T-helper 1 cell treated with Interleukin-12 subunit alpha and Interleukin-12 subunit beta and Interleukin-4 antibody, amounts not matched to agents 30 μg/mL and 1 μg/mL, for 36 hours (primary cell): ENCODE measurements around the gene MFSD2A.
"Not testable (repeated sequence)": the region's sequence is repeated elsewhere in the genome, so short reads cannot be mapped to it uniquely, and the experiment has no call there.

Experiments
- H3K27ac Mint-ChIP-seq: one replicate; pipeline ENCODE4 v1.8.0; 2021; ENCODE audit warnings: mild to moderate bottlenecking, mixed read lengths
- H3K27me3 Mint-ChIP-seq: one replicate; pipeline ENCODE4 v1.8.0; 2021; ENCODE audit warnings: low read depth, mixed read lengths
- H3K36me3 Mint-ChIP-seq: one replicate; pipeline ENCODE4 v1.8.0; 2021; ENCODE audit warnings: low read depth, mixed read lengths
- H3K4me1 Mint-ChIP-seq: one replicate; pipeline ENCODE4 v1.8.0; 2021; ENCODE audit warnings: low read depth, mixed read lengths
- H3K4me3 Mint-ChIP-seq: one replicate; pipeline ENCODE4 v1.8.0; 2021; ENCODE audit warnings: mild to moderate bottlenecking, moderate library complexity, mixed read lengths
- H3K9me3 Mint-ChIP-seq: one replicate; pipeline ENCODE4 v1.8.0; 2021; ENCODE audit warnings: mixed read lengths

MFSD2A gene

DNA sequence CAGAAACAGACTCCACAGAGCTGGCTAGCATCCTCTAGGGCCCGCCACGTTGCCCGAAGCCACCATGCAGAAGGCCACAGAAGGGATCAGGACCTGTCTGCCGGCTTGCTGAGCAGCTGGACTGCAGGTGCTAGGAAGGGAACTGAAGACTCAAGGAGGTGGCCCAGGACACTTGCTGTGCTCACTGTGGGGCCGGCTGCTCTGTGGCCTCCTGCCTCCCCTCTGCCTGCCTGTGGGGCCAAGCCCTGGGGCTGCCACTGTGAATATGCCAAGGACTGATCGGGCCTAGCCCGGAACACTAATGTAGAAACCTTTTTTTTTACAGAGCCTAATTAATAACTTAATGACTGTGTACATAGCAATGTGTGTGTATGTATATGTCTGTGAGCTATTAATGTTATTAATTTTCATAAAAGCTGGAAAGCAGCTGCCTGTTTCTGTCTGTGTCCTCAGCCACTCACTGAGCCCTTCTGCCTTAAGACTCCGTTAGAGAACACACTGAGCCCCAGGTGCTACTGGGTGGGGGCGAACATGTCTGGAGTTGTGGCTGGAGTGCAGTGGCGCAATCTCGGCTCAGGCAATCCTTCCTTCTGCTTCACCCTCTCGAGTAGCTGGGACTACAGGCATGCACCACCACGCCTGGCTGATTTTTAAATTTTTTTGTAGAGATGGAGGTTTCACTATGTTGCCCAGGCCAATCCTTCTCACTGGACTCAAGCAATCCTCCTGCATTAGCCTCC is 14.8 kb downstream of the MFSD2A start:
- Mint-ChIP-seq H3K4me1 (peaks cover 5% of the 10 kb centered on the region), H3K27me3 (peaks cover 3% of the 10 kb centered on the region), H3K4me3 (no peak overlapping the region), H3K36me3 (peaks cover 2% of the 10 kb centered on the region), H3K27ac (no peak overlapping the region), H3K9me3 (no peaks in the 10 kb centered on the region)

DNA sequence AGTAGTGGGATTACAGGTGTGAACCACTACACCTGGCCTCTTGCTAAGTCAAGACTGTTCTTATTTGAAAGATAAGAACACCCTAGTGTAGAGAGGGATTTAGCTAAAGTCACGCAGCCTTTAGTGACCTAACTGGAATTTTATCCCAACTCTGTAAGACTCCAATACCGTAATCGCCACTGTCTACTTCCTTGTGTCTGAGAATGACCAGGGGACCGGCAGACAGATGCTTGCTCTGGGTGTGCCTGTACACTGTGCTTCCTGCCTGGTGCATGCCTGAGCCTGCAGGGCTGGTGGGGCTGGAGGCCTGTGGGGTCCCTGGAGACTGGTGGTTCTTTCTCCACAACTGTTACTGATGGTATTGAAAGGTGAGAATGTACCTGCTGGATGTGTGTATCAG is 15.3 kb downstream of the MFSD2A start:
- Mint-ChIP-seq H3K4me3 (no peak overlapping the region), H3K27me3 (peaks cover 3% of the 10 kb centered on the region), H3K36me3 (peaks cover 2% of the 10 kb centered on the region), H3K27ac (no peak overlapping the region), H3K4me1 (peaks cover 5% of the 10 kb centered on the region), H3K9me3 (no peaks in the 10 kb centered on the region)

DNA sequence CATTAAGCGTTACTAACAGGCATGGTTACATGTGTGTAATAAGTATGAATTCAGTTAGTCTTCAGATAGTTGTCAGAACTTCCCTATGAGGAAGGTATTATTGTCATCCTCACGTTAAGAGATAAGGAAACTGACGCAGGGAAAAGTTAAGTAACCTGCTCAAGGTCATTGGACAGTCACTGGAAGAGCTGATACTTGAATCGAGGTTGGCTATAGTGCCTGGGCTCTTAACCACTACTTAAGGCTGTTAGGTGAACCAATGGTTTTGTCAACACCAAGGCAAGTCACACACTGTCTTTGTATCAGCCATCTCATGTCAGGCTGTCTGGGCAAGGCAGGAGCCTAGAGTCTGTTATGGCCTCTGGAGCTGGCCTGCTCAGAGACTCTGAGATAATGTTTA is 16.2 kb downstream of the MFSD2A start:
- peaks cover 3% of the 10 kb centered on the region for H3K27me3 Mint-ChIP-seq
- no peaks in the 10 kb centered on the region for H3K36me3 Mint-ChIP-seq
- H3K4me1 Mint-ChIP-seq = peaks cover 5% of the 10 kb centered on the region
- H3K27ac Mint-ChIP-seq = no peak overlapping the region
- no peaks in the 10 kb centered on the region for H3K9me3 Mint-ChIP-seq
- H3K4me3 Mint-ChIP-seq = no peak overlapping the region

DNA sequence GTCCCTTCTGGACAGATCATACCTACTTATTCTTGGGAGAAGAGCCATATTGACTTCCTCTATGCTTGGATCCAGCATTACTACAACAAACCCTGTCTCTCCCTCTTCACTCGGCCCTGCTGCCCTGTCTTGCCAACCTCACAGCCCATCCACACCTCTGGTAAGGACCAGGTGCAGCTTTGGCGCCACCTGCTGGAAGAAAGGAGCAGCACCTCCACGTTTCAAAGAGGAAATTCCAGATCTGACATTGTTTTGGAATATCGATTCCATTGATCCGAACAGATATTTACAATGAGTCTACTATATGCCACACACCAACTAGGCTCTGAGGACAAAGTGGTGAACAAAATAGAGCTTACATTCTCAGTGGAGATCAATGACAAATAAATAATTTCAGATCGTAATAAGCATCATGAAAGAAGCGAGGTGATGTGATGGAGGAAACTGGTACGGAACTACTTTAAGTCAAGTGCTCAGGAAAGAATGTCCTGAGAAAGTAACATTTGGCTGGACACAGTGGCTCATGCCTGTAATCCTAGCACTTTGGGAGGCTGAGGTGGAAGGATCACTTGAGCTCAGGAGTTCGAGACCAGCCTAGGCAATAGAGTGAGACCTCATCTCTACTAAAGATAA is 18.7 kb downstream of the MFSD2A start:
- Mint-ChIP-seq H3K27me3 (peaks cover 3% of the 10 kb centered on the region), H3K4me3 (no peak overlapping the region)

DNA sequence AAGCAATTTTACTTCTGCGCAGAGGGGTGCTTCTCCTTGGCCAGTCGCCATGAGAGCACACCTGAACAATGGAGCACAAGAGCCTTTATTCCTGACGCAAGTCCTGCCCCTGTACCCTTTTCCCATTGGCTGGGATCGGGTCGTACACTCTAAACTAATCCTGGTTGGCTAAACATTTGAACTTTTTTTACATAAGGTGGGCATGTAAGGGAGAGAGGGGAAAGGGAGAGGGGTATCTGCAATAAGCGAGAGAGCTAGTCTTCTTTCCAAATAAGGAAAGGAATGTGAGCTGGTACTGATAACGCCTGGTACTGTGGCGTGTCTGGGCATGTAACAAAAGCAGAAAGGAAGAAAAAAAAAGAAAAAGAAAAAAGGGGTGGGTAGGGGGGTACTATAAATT is 21.8 kb downstream of the MFSD2A start:
- H3K4me1 Mint-ChIP-seq = peaks cover 5% of the 10 kb centered on the region
- peaks cover 3% of the 10 kb centered on the region for H3K27me3 Mint-ChIP-seq
- H3K36me3 Mint-ChIP-seq = no peaks in the 10 kb centered on the region
- no peak overlapping the region for H3K27ac Mint-ChIP-seq
- H3K4me3 Mint-ChIP-seq = no peak overlapping the region
- no peaks in the 10 kb centered on the region for H3K9me3 Mint-ChIP-seq

More for the DNA sequence above, 18.7 kb downstream of the MFSD2A start:
- H3K36me3 Mint-ChIP-seq = no peaks in the 10 kb centered on the region
- H3K27ac Mint-ChIP-seq = no peak overlapping the region
- peaks cover 5% of the 10 kb centered on the region for H3K4me1 Mint-ChIP-seq
- no peaks in the 10 kb centered on the region for H3K9me3 Mint-ChIP-seq

DNA sequence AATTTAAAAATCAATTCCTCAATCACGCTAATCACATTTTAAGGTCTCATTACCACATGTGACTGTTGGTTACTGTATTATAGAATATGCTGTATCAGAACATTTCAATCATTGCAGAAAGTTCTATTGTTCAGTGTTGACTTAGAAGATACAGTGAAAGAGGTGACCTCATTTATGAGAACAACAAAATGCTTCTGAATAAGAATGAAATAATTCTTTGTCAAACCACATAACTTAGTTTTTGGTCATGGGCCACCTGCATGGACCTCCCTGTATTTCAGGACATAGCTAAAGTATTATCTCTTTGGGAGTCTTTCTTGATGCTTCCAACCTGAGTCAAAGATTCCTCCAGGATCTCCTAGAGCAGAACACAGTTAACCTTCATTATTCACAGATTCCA is 22.3 kb downstream of the MFSD2A start:
- Mint-ChIP-seq H3K27me3 (peaks cover 3% of the 10 kb centered on the region), H3K4me1 (peaks cover 5% of the 10 kb centered on the region), H3K9me3 (no peaks in the 10 kb centered on the region), H3K27ac (no peak overlapping the region), H3K36me3 (no peaks in the 10 kb centered on the region), H3K4me3 (no peak overlapping the region)

DNA sequence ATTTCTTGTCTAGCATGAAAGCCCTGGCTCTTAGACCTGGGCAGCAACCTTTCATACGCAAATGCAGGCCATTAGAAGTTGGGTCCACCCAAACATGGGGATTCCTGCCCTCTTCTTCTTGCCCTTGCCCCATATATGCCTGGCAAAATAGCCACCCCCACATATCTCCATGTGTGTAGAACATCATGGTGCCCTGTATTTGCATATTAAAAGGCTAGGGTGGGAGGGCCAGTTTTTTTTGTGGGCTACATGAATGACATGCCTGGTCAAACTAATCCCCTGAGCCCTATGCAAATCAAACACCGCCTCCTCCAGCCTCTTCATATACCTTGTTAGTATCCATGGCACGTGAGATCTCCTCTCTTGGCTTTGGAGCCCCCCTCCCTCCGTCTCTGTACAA is 24.7 kb downstream of the MFSD2A start:
- H3K4me3 Mint-ChIP-seq = no peak overlapping the region
- no peak overlapping the region for H3K27ac Mint-ChIP-seq
- no peaks in the 10 kb centered on the region for H3K9me3 Mint-ChIP-seq
- no peaks in the 10 kb centered on the region for H3K4me1 Mint-ChIP-seq
- no peaks in the 10 kb centered on the region for H3K27me3 Mint-ChIP-seq
- H3K36me3 Mint-ChIP-seq = no peaks in the 10 kb centered on the region

DNA sequence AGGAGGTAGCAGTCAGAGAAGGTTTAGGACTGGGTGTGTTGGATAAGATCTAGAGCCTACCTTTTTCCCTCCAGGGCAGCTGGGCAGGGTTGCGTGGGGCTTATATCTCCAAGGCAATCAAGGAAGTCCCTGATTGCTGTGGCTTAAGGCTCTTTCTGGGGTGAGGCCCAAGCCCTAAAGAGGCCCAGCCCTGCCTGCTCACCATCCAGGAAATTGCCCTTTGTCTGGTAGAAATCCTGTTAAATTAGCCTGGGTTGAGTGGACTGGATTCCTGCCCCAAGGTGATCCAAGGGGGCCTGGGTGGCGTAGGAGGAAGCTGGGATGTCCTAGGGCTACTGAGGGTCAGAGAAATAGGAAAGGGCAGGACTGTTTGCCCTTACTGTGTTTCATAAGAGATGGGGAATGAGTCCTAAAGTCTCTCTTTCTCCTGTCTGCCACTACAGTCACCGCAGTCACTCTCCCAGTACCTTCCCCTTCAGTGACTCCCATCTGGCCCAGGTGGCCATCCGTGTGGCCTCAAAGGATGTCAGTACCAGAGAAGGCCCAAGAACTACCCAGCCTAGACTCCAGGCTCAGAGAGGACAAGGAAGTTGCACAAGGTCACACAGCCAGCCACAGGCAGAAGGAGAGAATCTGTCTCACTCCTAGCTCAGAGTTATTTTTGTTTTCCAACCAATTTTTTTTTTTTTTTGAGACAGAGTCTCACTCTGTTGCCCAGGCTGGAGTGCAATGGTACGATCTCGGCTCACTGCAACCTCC is 25.8 kb downstream of the MFSD2A start:
- H3K27me3 Mint-ChIP-seq = peaks cover 5% of the 10 kb centered on the region
- H3K27ac Mint-ChIP-seq = no peak overlapping the region
- no peaks in the 10 kb centered on the region for H3K9me3 Mint-ChIP-seq
- no peak overlapping the region for H3K4me3 Mint-ChIP-seq
- H3K36me3 Mint-ChIP-seq = no peaks in the 10 kb centered on the region
- H3K4me1 Mint-ChIP-seq = no peaks in the 10 kb centered on the region

DNA sequence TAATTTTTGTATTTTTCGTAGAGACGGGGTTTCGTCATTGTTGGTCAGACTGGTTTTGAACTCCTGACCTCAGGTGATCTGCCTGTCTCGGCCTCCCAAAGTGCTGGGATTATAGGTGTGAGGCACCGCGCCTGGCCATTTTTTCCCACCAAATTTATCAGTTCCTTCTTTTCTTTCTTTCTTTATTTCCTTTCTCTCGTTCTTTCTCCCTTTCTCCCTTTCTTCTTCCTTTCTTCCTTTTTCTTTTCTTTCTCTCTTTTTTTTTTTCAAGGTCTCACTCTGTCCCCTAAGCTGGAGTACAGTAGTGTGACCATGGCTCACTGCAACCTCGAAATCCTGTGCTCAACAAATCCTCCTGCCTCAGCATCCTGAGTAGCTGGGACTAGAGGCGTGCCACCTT is 26.4 kb downstream of the MFSD2A start:
- H3K27ac Mint-ChIP-seq = no peak overlapping the region

DNA sequence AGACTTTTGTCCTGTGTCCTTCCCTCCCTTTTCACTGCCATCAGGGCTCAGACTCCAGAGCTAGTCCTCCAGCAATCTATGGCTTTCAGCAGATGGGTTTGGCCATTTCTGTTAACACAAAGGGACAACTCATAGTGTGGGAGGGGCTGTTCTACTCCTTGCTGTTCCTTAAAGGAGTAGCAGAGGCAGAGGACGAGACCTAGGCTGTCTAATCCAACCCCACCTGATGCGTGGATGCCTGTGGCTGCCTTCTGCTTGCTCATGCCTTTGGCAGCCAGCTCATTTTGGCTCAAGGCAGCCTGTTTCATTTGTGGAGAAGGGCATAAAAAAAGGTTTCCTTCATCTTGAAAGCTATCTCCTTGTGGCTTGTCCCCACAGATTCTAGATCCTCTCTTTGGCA is 27.0 kb downstream of the MFSD2A start:
- Mint-ChIP-seq H3K4me3 (no peak overlapping the region), H3K36me3 (no peaks in the 10 kb centered on the region), H3K27me3 (peaks cover 8% of the 10 kb centered on the region), H3K9me3 (no peaks in the 10 kb centered on the region), H3K27ac (no peak overlapping the region), H3K4me1 (no peaks in the 10 kb centered on the region)

More for the DNA sequence above, 26.4 kb downstream of the MFSD2A start:
- H3K4me1 Mint-ChIP-seq = no peaks in the 10 kb centered on the region
- H3K9me3 Mint-ChIP-seq = no peaks in the 10 kb centered on the region
- no peaks in the 10 kb centered on the region for H3K36me3 Mint-ChIP-seq
- peaks cover 8% of the 10 kb centered on the region for H3K27me3 Mint-ChIP-seq
- H3K4me3 Mint-ChIP-seq = no peak overlapping the region

DNA sequence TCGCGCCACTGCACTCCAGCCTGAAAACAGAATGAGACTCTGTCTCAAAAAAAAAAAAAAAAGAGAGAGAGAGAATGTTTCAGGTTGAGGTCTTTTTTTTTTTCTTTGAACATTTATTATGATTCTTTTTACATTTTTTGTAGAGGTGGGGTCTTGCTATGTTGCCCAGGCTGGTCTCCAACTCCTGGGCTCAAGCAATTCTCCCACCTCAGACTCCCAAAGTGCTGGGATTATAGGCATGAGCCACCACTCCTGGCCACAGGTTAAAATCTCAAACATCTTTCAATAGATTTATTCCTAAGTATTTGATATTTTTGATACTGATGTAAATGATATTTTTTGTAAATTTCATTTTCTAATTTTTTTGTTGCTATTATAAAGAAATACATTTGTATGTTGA is 29.5 kb downstream of the MFSD2A start:
- not testable (repeated sequence) for H3K9me3 Mint-ChIP-seq, H3K27me3 Mint-ChIP-seq, H3K4me3 Mint-ChIP-seq, H3K27ac Mint-ChIP-seq, H3K4me1 Mint-ChIP-seq, H3K36me3 Mint-ChIP-seq

DNA sequence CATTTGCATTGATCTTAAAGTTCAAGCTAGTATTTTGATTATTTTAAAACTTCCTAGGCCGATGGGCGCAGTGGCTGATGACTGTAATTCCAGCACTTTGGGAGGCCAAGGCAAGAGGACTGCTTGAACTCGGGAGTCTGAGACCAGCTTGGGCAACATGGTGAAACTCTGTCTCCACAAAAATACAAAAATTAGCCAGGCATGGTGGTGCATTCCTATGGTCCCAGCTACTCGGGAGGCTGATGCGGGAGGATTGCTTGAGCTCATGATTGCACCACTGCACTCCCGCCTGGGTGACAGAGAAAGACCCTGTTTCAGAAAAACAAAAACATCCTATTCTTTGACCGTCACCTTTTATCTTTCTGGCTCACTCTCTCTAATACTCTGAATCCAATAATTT is 30.0 kb downstream of the MFSD2A start:
- Mint-ChIP-seq H3K36me3 (no peaks in the 10 kb centered on the region), H3K27me3 (peaks cover 8% of the 10 kb centered on the region), H3K4me1 (no peaks in the 10 kb centered on the region), H3K4me3 (no peak overlapping the region), H3K27ac (no peak overlapping the region), H3K9me3 (no peaks in the 10 kb centered on the region)

DNA sequence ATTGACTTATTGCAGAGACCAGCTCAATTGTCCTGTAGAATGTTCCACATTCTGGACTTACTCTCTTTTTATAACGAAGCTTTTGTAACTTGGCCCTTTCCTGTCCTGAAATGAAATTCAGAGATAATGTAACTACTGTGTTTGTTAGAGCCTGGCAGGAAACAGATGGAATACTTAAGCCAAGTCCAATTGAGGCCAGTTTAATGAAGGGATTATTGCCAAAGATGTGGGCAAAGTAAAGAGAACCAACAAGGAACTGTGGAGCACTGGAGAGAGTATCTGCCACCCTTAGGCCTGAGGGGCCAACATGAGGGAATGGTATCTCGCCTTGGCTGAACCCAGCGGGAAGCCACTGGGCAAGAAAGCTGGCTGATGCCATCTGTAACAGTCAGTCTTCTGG is 32.9 kb downstream of the MFSD2A start:
- H3K4me3 Mint-ChIP-seq = no peak overlapping the region
- peaks cover 8% of the 10 kb centered on the region for H3K27me3 Mint-ChIP-seq
- H3K9me3 Mint-ChIP-seq = no peaks in the 10 kb centered on the region
- H3K36me3 Mint-ChIP-seq = no peaks in the 10 kb centered on the region
- H3K27ac Mint-ChIP-seq = no peak overlapping the region
- no peaks in the 10 kb centered on the region for H3K4me1 Mint-ChIP-seq

DNA sequence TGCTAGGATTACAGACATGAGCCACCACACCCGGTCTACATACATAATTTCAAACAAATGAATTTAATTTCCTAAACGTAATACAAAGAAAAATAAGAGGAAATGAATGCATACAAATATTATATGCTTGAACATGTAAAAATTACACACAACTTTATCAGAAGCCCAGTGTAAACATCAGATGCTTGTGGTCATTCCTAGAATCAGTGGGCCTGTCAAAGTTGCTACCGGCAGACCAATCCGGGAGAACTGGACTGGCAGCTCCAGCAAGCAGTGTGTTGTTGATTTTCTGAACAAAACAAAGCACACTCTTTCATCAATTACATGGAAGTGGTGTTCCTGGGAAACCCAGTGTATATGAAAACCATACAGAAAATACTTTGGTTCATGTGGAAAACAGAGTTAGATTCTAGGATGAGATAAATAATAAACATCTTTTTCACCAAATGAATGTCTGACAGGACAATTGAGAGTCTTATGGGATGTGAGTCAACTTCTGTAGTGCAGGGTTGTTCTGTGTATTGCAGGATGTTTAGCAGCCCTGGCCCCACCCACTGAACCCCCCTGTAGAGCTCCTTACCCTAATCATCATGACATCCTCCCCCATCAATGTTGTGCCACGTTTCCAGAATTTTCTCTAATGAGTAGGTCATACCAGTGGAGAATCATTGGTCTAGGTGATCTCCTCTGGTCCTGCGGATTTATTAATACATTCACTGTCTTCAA is 33.8 kb downstream of the MFSD2A start:
- no peaks in the 10 kb centered on the region for H3K36me3 Mint-ChIP-seq
- no peak overlapping the region for H3K27ac Mint-ChIP-seq
- H3K27me3 Mint-ChIP-seq = peaks cover 8% of the 10 kb centered on the region
- H3K4me3 Mint-ChIP-seq = no peak overlapping the region
- no peaks in the 10 kb centered on the region for H3K9me3 Mint-ChIP-seq
- H3K4me1 Mint-ChIP-seq = no peaks in the 10 kb centered on the region
